Colonic mucosa (tissue), 4 donors: Measurements from ENCODE around the gene DNMT3A. TPM values are rescaled to one million over a fixed set of nuclear protein-coding genes. Genes with fewer than 3 reads are reported as not detected.

Experiments used
- DNase-seq: peaks from one replicate; pipeline ENCODE4 v3.0.0-alpha.2; 2020
- H3K27ac ChIP-seq: fragments of 200-600 bp; one replicate; pipeline ENCODE4 v1.8.0; 2021
- H3K27me3 ChIP-seq: fragments of 200-600 bp; one replicate; pipeline ENCODE4 v1.8.0; 2021
- H3K36me3 ChIP-seq: fragments of 200-600 bp; one replicate; pipeline ENCODE4 v1.8.0; 2021
- H3K4me1 ChIP-seq: fragments of 200-600 bp; one replicate; pipeline ENCODE4 v1.8.0; 2021; ENCODE audit warnings: mild to moderate bottlenecking
- H3K4me3 ChIP-seq: fragments of 200-600 bp; one replicate; pipeline ENCODE4 v1.8.0; 2021
- H3K9ac ChIP-seq, 2 donors: one replicate each; pipeline ENCODE4 v1.7.0; 2013; ENCODE audit warnings: control low read depth in 2 of 2, low read depth in 2 of 2, low read length in 2 of 2
- H3K9me3 ChIP-seq: fragments of 200-600 bp; one replicate; pipeline ENCODE4 v1.8.0; 2021
- CTCF ChIP-seq: fragments of 200-600 bp; IDR thresholded peaks from one replicate; pipeline ENCODE4 v1.8.0; 2022; ENCODE audit warnings: antibody characterized with exemption, mild to moderate bottlenecking
- intact Hi-C: fragments of 100-400 bp; cut with DNase I; formaldehyde crosslinking; loops from one replicate; pipeline ENCODE4 v1.14.1; 2022
- total RNA-seq, 2 donors: library from RNA; stranded (reverse); fragmentation: NEBNext Ultra II Directional in 1 of 2; extraction: Animal tissue kit (Norgen Biotek cat#: 25700) in 1 of 2; gene quantifications; one replicate each; pipeline ENCODE4 v1.2.1, GENCODE V29; 2021
- donor health status: healthy.
- donor health status: DM: no; HTN: no; CAD: no.
- donor health status: DM: no; HTN: no; CAD: no.

DNMT3A gene
- total RNA-seq, 2 donors from 2014 or later = 30.8 to 44.5 TPM

- intact Hi-C loops = no loop called here
Measured at GRCh38 chr2:25240636-25241035, 101.1 kb downstream of the DNMT3A start.

GRCh38 chr2:25238920-25239319, 102.8 kb downstream of the DNMT3A start:
- Histone ChIP-seq H3K36me3 (peaks cover 4% of the 10 kb centered on the region), H3K4me1 (no peaks in the 10 kb centered on the region), H3K27me3 (no peaks in the 10 kb centered on the region), H3K9ac (no peak overlapping the region), H3K27ac (no peak overlapping the region), H3K9me3 (no peaks in the 10 kb centered on the region), H3K4me3 (no peak overlapping the region)
- no peak for DNase-seq
- no peak for TF ChIP-seq CTCF
- intact Hi-C loops = no loop called here

More at GRCh38 chr2:25240636-25241035, 101.1 kb downstream of the DNMT3A start:
- Histone ChIP-seq H3K9ac (no peak overlapping the region), H3K4me3 (no peak overlapping the region), H3K36me3 (peaks cover 11% of the 10 kb centered on the region), H3K4me1 (no peaks in the 10 kb centered on the region), H3K9me3 (no peaks in the 10 kb centered on the region), H3K27ac (no peak overlapping the region), H3K27me3 (no peaks in the 10 kb centered on the region)
- no peak for TF ChIP-seq CTCF
- DNase-seq = no peak

GRCh38 chr2:25237764-25238163, 104.0 kb downstream of the DNMT3A start:
- no peak for TF ChIP-seq CTCF
- Histone ChIP-seq H3K36me3 (no peaks in the 10 kb centered on the region), H3K9ac (no peak overlapping the region), H3K4me3 (no peak overlapping the region), H3K4me1 (no peaks in the 10 kb centered on the region), H3K9me3 (no peaks in the 10 kb centered on the region), H3K27ac (no peak overlapping the region), H3K27me3 (no peaks in the 10 kb centered on the region)
- no peak for DNase-seq
- intact Hi-C loops = no loop called here

GRCh38 chr2:25236736-25237135, 105.0 kb downstream of the DNMT3A start:
- Histone ChIP-seq H3K9ac (no peak overlapping the region), H3K27me3 (no peaks in the 10 kb centered on the region), H3K4me3 (no peak overlapping the region), H3K27ac (no peak overlapping the region), H3K4me1 (no peaks in the 10 kb centered on the region), H3K36me3 (no peaks in the 10 kb centered on the region), H3K9me3 (no peaks in the 10 kb centered on the region)
- TF ChIP-seq CTCF = no peak
- intact Hi-C loops = no loop called here
- no peak for DNase-seq

GRCh38 chr2:25234738-25235137, 107.0 kb downstream of the DNMT3A start:
- Histone ChIP-seq H3K9ac (no peak overlapping the region), H3K9me3 (no peaks in the 10 kb centered on the region), H3K27me3 (no peaks in the 10 kb centered on the region), H3K4me1 (no peaks in the 10 kb centered on the region), H3K36me3 (no peaks in the 10 kb centered on the region), H3K27ac (no peak overlapping the region), H3K4me3 (no peak overlapping the region)
- intact Hi-C loops = no loop called here
- no peak for DNase-seq
- no peak for TF ChIP-seq CTCF
